K562 (cell line): ENCODE data around the gene CEP57. TPM values are rescaled to one million over a fixed set of nuclear protein-coding genes. Genes with fewer than 3 reads are reported as not detected.

ENCODE experiments used
- ARID2 ChIP-seq: fragments of 450-650 bp; IDR thresholded peaks from 2 replicates; pipeline ENCODE4 v1.6.1; 2017; ENCODE audit warnings: antibody characterized with exemption, mild to moderate bottlenecking
- BCL6 ChIP-seq: fragments of 250-450 bp; sonication (Bioruptor Pico); IDR thresholded peaks from 2 replicates; pipeline ENCODE4 v1.4.0; 2020
- C11orf30 ChIP-seq: fragments of 450-650 bp; IDR thresholded peaks from 2 replicates; pipeline ENCODE4 v1.6.1; 2016; ENCODE audit warnings: low read depth, mild to moderate bottlenecking
- CHD7 ChIP-seq: fragments of 200-600 bp; sonication (generic); IDR thresholded peaks from one replicate; pipeline ENCODE4 v1.6.1; 2012; ENCODE audit warnings: mild to moderate bottlenecking, low read depth, low read length, inconsistent platforms
- FUS ChIP-seq: fragments of 200-400 bp; formaldehyde crosslinking; optimal IDR thresholded peaks from 2 replicates; pipeline ENCODE3; 2017; ENCODE audit warnings: low read depth, low read length
- MIER1 ChIP-seq: fragments of 450-650 bp; IDR thresholded peaks from 2 replicates; pipeline ENCODE4 v1.6.1; 2016; ENCODE audit warnings: antibody characterized with exemption, mild to moderate bottlenecking, low read depth
- NFE2 ChIP-seq: IDR thresholded peaks from 2 replicates; pipeline ENCODE4 v1.6.1; 2014; ENCODE audit warnings: antibody characterized with exemption, low read depth
- POLR2G ChIP-seq: fragments of 200-400 bp; formaldehyde crosslinking; IDR thresholded peaks from 2 replicates; pipeline ENCODE4 v1.6.1; 2017; ENCODE audit warnings: low read depth, mild to moderate bottlenecking, antibody characterized with exemption, low read length, moderate library complexity
- PRPF4 ChIP-seq: fragments of 200-400 bp; formaldehyde crosslinking; IDR thresholded peaks from one replicate; pipeline ENCODE4 v1.6.1; 2017; ENCODE audit warnings: low read length, low read depth, mild to moderate bottlenecking; ENCODE audit not compliant: insufficient read depth, poor library complexity, severe bottlenecking
- THAP12 ChIP-seq: fragments of 250-450 bp; sonication (Bioruptor Pico); IDR thresholded peaks from 2 replicates; pipeline ENCODE4 v1.9.0; 2021; ENCODE audit warnings: mild to moderate bottlenecking, inconsistent platforms
- U2AF1 ChIP-seq: fragments of 200-400 bp; formaldehyde crosslinking; optimal IDR thresholded peaks from 2 replicates; pipeline ENCODE3; 2017; ENCODE audit warnings: mild to moderate bottlenecking, low read depth, low read length, moderate library complexity
- ZNF224 ChIP-seq: sonication (generic); formaldehyde crosslinking; IDR thresholded peaks from 2 replicates; pipeline ENCODE4 v1.8.0; 2022; ENCODE audit warnings: mild to moderate bottlenecking, missing genetic modification reagents
- ZNF551 ChIP-seq: fragments of 250-450 bp; sonication (Bioruptor Pico); IDR thresholded peaks from 2 replicates; pipeline ENCODE4 v1.5.0; 2021; ENCODE audit warnings: mild to moderate bottlenecking, moderate library complexity
- ZNF717 ChIP-seq: fragments of 250-450 bp; sonication (Bioruptor Pico); IDR thresholded peaks from 2 replicates; pipeline ENCODE4 v1.5.0; 2021
- polyA plus RNA-seq, 8 experiments: library from polyadenylated mRNA; depleted of rRNA in 4 of 8; stranded (reverse) in 5 of 8; unstranded in 3 of 8; fragments of >200 nt; fragmentation: Nextera tagmentation in 2 of 8; fragmentation: Illumina TruSeq in 1 of 8; extraction: Ambion mirVana in 2 of 8; extraction: Trizol in 1 of 8; gene quantifications; 2 replicates each; pipeline versions ENCODE4 v1.2.1 to v1.2.3, GENCODE V29; 2011 to 2014; ENCODE audit warnings: inconsistent platforms in 1 of 8, missing spikeins in 1 of 8
- total RNA-seq, 7 experiments: library from RNA; depleted of rRNA in 6 of 7; stranded (reverse); fragments of >200 nt in 6 of 7; fragmentation: Illumina TruSeq in 2 of 7; extraction: Trizol in 2 of 7; gene quantifications; 2 replicates each; pipeline versions ENCODE4 v1.2.1 to v1.2.3, GENCODE V29; 2011 to 2021; ENCODE audit warnings: low replicate concordance in 1 of 7

Gene CEP57
- total and polyA plus RNA-seq, 9 of the 15 experiments (the other 6 are each of a cell fraction or from before 2014, with no cell fraction given), result 25.1 to 88.1 (median 65.2) TPM

GRCh38 chr11:95790123-95790932 is at the start of gene CEP57 (continued):
- TF ChIP-seq THAP12 (CRISPR knock-in tag) (no peak; the same call in 1 of the 2 replicates), ZNF224 (0 out of 2 replicates have a peak, but pooled peaks have one; percentile 15), PRPF4 (no peak), C11orf30 (no peak), ZNF551 (CRISPR knock-in tag) (no peak), CHD7 (no peak), U2AF1 (no peak), ARID2 (no peak), NFE2 (no peak), FUS (no peak), BCL6 (no peak), MIER1 (no peak), ZNF717 (CRISPR knock-in tag) (no peak), POLR2G (peak; percentile 85)
